T-helper 22 cell (primary cell): ENCODE measurements around the gene RPH3AL.

Source experiments
- DNase-seq: peaks from one replicate; pipeline ENCODE4 v3.0.0-alpha.2; 2020; ENCODE audit warnings: low read depth

RPH3AL gene

DNA sequence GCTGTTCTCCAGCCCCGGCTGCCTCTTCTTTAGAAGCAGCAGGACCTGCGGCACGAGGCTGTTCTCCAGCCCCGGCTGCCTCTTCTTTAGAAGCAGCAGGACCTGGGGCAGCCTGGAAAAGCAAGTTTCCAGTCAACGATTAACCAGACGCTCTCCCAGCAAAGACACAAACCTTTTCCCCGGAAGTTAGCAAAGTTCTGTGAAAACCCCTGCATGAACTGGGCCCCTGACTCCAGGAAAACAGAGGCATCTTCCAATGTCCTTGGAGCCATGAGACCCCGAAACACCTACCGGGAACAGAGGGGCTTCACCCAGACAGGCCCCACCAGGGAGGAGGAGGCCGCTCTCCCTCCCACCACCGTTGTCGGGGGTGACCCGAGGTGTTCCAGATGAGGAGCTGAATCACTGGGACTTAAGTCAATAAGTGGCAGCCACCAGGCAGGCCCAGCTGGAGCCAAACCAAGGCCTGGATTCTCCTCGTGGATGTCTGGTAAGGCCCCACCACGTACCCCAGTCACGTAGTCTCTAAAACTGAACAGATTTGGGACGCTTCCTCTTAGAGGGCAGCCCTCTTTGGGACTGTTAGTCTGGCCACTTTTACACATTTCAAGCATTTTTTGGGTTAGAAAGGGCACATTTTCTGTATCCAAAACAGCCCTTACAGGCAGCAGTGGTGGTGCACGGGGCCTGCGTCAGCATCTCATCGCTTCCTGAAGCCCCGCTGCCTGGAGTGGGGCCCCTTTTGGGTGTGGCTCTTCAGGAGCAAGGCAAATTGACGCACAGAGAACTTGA is at the start of gene RPH3AL:
TSS of gene RPH3AL (minus strand) at position 387 of the 792 bp plus-strand sequence. CDS start 25,264 bp downstream, outside the sequence.
- DNase-seq, result no peak

DNA sequence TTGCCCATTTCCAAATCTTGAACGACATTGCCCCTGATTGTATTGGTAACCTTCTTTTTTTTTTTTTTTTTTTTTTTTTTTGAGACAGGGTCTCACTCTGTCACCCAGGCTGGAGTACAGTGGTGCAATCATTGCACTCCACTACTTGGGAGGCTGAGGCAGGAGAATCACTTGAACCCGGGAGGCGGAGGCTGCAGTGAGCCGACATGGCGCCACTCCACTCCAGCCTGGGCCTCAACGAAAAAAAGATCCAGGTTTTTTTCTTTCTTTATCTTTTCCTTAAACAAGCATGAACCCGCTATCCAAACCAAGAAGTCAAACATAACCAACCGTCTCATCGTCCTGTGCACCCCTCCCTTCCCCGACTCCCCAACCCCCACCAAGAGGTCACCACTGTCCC is 47.6 kb upstream of the RPH3AL start:
- DNase-seq, result no peak

- DNase-seq, result no peak
Observed at GRCh38 chr17:396788-397187, 44.2 kb upstream of the RPH3AL start.

DNA sequence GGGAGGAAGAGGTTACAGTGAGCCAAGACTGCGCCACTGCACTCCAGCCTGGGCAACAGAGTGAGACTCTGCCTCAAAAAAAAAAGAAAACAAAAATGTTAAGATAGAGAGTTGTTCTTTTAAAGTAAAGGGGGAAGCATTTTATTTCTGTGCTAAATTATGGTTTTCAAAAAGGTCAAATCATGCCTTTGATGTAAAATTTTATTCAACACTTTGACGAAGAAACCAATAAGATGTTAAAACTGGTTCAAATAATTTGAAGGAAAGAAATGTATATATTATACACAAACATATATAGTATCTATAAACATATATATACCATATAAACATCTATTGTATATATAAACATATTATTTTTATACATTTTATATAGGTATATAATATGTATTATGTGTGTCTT is 43.4 kb upstream of the RPH3AL start:
- DNase-seq, result no peak

DNA sequence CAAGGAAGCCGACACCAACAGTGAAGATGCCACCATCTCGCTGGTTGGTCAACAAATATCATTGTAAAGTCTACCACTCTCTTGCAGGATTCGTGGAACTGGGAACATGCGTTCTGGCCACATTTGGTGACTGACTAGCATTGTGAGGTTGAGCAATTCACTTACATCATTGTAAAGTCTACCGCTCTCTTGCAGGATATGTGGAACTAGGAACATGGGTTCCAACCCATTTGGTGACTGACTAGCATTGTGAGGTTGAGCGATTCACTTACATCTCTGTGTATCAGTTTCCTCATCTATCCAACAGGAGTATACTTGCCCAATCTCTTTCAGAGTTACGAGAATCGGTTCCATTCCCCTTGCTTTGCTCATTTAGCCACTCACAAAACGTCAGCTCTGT is 42.6 kb upstream of the RPH3AL start:
- no peak for DNase-seq

DNA sequence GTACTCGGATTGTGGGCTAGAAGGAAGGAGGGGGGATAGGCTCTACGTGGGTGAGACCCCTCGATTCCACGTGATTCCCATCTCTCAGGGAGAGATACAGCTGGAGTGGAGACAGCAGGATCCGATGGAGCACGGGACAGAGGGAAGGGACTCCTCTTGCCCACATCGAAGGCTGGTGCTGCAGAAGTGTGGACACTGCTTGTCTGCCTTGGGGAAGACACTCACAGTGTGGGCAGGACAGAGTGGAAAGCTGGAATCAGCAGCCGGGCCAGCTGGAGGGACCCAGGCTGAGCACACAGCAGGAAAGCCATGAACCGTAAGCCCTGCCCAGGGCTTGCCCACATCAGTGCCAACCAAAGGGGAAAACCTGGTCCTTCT is 42.1 kb upstream of the RPH3AL start:
- no peak for DNase-seq

GRCh38 chr17:393806-394717 is 41.5 kb upstream of the RPH3AL start:
- DNase-seq, result no peak

GRCh38 chr17:391850-392249 is 39.2 kb upstream of the RPH3AL start:
- no peak for DNase-seq

GRCh38 chr17:390025-390424 is 37.4 kb upstream of the RPH3AL start:
- DNase-seq, result no peak

DNA sequence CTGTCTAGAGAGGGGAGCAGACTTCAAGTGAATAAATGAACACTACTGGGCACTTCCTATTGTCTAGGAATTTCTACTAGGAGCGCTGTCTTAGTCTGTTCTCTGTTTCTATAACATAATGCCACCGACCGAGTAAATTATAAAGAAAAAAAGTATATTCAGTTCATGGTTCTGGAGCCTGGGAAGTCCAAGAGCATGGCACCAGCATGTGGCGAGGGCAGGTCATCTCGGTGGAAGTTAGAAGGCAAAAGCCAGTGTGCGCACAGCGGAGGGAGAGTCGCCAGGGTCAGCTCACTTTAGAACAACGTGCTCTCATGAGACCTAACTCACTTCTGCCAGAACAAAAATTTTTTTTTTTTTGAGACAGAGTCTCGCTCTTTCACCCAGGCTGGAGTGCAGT is 35.5 kb upstream of the RPH3AL start:
- DNase-seq, result no peak

GRCh38 chr17:386141-386876 is 33.7 kb upstream of the RPH3AL start:
- DNase-seq, result peak; percentile 21

DNA sequence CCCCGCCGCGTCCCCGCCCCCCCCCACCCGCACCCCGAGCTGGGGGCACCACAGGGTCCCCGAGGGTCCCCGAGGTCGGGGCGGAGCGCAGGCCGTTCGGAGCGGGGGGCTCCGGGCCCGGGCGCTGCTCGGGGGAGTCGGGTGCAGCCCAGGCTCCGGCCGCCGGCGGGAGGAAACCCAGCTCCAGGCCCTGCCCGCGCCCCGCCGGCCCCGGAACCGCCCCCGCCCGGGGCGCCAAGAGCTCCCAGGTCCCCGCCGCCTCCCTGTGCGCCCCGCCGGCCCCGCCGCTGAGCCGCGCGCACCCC is 33.2 kb upstream of the RPH3AL start:
- DNase-seq, result no peak

DNA sequence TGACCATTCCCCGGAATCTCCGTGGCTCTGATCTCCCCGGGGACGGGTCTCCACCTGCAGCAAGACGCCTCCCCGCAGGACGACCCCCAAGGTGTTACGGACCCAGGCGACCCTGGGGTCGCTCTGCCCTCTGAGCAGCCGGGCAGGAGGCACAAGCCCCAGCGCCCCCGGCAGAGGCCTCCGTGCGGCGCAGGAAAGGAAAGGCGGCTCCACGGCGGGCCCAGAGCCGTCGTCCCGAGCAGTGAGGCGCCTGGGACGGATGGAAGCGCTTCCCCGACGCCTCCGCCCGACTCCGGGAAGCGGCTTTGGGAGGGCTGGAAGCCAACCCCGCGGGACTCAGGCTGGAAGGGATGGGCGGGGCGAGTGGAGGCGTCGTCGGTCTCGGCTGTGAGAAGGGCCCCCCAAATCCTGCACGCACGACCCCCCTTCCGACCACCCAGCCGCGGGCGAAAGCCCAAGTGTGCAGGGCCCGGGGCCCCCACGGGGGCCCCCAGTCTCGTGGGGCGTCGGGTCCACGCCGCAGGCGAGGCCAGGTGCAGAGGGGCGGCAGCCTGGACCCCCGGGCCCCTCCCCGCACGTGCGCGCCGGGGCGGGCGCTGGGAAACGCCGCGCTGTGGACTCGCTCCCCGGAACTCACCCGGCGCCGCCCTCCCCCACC is 32.7 kb upstream of the RPH3AL start:
- DNase-seq, result no peak

GRCh38 chr17:384622-385177 is 32.1 kb upstream of the RPH3AL start:
- DNase-seq, result no peak

DNA sequence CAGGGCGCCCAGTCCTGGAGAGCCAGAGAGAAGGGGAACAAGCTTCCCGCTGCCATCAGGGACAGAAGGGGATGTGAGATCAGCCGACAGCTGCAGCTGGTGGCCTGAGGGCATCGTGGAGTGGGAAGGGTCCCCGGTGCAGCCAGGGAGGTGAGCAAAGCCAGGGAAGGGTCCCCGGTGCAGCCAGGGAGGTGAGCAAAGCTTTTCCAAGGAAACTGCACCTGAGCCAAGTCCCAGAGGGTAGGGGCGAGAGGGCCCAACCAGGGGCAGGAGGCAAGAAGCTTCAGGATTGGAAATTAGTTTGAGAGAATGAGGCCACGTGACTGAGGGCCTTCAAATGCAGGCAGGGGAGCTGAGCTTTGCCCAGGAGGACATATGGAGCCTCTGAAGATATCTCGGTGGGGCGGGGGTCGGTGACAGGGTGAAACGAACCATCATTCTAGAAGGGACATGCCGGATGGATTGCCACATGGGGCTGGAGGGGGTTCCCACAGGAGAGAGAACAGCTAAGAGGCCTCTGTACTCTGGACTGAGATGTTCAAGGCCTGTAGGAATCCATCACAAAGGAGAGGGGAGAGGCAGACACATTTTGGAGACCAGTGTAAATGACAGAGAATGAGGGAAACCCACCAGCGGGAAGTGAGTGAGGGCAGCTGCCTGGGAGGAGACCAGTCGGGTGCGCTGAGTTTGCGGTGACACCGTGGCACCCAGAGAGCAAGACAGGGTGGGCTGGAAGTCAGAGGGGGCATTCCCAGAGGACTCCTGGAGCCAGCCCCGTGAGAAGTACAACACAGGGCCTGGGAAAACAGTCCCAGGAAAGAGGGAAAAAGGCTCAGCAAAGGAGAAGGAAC is 31.4 kb upstream of the RPH3AL start:
- DNase-seq, result no peak

DNA sequence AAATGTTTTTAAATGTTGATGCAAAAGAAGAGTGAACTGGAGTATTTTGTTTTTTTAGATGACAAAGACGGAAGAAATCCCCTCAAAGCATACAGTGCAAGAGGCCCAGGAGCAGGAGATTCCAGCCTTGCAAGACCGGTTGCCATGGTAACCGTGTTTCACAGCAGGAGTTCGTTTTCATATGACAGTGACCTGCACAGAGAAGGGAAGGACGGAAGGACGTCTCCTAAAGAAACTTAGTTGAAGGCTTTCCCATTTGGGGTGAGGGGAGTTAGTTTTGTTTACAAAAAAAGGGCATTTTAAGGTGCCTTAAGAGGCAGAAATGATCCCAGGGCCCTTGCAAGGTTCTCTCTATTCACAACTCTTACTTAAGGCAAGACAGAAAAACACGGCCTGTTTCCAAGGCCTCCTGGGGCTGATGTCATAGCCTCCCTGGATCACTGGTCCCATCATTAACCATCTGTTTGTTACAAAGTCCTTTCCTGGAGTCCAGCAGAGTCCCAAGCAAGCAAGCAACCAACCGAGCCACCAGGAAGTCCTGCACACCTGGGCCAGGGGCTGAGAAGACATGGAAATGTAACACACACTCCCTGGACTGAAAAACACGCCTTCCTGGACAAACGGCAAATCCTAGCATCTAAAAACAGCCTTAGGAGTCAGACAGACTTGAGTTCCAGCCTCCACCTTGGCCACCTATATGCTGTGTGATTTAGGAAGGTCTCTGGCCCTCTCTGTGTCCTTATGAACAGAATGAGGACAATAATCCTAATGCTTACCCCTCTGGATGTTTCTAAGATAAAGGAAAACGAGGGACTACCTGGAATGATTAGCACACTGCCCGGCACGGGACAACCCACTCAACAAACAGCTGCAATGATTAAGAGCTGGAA is 30.3 kb upstream of the RPH3AL start:
- no peak for DNase-seq

GRCh38 chr17:381941-382643 is 29.5 kb upstream of the RPH3AL start:
- no peak for DNase-seq

DNA sequence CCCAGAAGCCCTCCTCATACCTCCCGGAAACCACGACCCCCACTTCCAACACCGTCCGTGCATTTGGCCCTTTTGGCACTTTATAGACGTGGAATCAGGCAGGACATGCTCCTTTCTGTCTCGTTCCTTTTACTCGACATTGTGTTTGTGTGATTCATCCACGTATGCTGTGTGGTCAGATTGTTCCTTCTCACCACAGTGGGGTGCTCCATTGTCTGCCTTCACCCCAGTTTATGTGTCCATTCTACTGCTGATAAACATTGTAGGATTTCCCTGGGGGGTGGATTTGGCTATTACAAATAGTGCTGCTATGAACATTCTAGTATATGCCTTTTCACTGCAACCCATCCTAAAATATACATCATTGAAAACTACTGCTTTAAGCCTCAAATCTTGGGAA is 28.9 kb upstream of the RPH3AL start:
- no peak for DNase-seq
